Measurements from ENCODE around the gene FHIT.

Gene FHIT

DNA sequence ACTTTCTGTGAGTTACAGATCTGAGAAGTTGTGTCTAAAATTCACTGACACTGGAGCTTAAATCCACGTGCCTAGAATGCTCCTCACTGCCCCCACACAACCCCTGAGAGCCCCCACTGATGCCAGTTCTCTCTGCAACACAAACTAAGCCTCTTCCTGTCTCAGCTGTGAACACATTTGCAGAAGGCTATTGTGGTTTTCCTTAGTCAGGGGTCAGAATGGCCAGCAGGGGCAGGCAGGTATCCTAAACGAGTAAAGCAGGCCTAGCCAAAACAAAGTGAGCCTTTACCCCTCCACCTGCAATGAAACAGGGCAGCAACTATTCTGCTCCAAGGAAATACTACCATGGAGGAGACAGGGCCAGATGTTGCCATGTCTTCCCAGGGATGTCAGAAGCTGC, 78.6 kb downstream of the FHIT start:
- no peak for DNase-seq (ENCODE audit: low read depth in 2 of 2, low spot score in 1 of 2)

DNA sequence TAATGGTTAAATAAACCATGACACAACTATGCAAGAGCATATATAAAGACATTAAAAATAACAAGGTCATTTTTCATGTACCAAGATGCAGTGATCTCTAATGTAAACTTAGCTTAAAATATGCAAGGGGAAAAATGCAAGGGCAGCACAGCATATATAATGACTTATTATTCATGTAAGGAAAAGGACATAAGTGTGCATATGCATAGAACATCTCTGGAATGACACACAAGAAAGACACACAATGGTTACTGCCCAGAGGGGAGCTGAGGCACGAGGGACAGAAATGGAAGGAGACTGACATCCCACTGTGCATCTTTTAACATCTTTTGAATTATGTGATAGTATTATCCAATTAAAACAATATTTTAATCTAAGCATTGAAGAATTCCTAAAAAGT, 79.0 kb downstream of the FHIT start:
- no peak for DNase-seq (ENCODE audit: low read depth in 2 of 2, low spot score in 1 of 2)

DNA sequence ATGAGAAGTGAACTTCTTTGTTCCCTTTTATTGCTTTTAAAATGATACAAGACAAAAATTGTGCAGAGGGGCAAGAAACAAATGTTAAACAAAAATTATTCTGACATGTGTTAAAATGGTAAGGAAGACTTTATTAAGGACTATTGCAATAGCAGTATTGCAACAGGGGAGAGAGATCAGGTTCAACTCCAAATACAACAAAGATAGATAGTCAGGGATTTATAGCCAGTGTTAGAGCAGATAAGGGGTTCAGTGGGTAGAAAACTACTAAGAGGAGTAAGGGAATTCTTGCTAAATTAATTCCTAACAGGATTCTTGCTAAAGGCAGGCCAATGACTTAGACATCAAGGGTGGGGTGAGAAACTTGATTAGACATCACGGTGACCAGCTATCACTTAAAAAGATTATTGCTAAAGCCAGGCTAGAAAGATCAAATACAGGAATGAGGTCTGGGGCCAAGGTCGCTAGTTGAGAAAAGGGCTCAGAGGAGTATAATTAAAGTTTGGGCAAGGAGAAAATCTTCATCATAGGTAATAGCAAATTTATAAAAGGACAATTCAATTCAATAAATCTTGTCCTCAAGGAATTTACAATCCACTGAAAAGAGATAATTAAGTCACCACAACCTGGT, 81.5 kb downstream of the FHIT start:
- DNase-seq (ENCODE audit: low read depth in 2 of 2, low spot score in 1 of 2), result no peak

DNA sequence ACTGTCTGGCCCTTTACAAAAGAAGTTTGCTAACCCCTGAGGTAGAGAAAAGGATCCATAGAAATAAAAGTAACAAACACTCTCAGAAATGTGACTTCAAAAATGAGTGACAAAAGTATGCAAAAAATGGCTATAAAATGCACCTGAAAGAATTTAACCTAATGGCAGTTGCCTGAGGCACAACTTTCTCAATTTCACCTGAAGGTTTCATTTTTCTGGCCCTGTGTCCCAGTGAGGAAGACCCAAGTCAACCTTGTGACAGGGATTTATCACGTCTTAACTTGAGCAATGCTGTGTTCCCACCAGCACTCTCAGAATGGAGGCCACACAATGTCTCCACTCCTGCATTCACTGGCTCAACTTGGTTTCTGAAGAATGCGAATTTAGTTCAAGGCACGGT, 83.0 kb downstream of the FHIT start:
- DNase-seq (ENCODE audit: low read depth in 2 of 2, low spot score in 1 of 2), result no peak

DNA sequence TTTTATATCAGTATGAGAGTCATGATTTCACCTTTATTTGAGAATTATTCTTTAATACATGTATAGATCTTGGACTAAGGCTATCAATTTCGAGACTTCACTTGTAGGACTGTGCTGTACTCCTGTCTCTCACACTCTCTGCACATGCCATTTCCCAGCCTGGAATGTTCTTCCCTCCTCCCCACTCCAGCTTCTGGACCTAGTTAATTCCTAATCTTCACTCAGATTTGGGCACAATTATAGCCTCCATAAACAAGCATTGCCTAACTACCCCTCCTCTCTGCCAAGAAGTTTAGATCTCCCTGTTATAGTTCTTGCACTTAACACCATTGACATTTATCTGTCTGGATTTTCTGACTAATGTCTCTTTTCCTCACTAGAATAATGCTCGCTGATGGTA, 88.3 kb downstream of the FHIT start:
- no peak for DNase-seq (ENCODE audit: low read depth in 2 of 2, low spot score in 1 of 2)

DNA sequence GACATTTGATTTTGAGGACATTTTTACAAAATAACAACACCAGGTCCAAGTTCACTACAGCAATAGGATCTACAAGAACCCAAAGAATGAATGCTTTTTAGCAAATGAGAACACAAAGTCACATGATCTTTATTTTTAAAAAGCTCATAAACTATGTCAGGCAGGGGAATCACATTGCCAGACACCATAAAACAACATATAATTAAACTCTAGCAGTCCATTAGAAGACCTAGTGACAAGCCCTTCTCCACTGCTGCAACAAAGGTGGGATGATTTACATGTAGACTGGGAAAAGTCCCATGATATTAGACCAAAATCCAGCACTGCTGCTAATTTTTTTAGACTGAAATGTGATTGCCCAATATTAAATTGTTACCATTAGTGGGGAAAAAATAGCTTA, 92.6 kb downstream of the FHIT start:
- DNase-seq (ENCODE audit: low read depth in 2 of 2, low spot score in 1 of 2), result no peak

DNA sequence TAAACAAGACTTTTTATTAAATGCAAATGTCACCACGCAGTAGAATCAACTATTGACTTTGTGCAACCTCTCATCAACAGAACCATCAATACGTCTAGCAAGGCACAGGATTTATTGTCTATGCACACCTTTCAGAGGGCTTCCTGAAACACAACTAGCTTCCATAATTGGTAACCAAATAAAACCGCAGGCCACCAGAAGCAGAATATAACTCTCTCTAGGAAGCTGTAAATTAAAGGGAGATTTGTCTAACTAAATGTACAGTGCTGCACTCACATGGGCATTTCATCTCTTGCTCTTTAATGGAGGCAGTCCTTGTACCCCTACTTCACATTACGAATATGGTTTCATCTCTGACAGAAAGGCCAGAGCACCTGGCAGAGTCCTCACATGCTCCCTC, 93.0 kb downstream of the FHIT start:
- DNase-seq (ENCODE audit: low read depth in 2 of 2, low spot score in 1 of 2), result no peak

DNA sequence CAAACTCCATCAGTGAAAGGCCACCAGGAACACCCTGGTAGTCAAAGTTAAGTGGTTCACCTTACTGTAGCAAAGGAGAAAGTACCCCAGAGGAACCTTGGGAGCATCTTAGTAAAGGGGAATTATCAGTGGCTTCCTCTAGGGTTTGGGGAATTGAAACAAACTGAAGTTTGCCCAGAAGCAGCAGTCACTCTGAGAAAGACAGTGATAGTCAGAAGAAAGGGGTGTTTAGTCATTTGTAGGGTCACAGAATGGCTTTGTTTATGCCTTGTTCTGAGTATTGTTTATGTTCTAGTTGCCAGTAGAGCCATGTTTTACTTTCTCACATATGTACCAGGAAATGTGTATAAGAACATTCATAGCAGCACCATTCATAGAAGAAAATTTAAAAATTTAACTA, 93.8 kb downstream of the FHIT start:
- DNase-seq (ENCODE audit: low read depth in 2 of 2, low spot score in 1 of 2), result no peak

DNA sequence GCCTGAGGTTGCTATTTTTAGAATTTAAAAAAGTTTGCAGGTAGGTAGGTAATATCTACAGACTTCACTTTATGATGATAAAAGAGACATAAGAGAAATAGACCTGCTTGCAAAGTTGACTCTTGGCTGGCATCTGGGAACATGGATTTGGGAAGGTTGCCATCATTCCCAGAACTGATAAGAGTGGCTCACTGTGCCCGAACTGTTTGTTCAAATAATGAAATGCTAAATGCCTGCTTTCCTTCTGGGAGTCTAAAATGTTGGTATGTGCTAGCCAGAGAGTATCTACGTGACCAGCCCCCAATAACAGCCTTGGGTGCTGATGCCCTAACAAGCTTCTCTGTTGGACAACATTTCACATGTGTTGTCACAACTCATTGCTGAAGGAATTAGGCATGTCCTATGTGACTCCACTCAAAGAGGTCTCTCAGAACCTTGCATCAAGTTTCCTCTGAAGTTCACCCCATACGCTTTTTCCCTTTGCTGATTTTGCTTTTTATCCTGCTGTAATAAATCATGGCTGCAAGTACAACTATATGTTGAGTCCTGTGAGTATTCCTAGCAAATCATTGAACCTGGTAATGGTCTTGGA, 95.5 kb downstream of the FHIT start:
- DNase-seq (ENCODE audit: low read depth in 2 of 2, low spot score in 1 of 2), result no peak

DNA sequence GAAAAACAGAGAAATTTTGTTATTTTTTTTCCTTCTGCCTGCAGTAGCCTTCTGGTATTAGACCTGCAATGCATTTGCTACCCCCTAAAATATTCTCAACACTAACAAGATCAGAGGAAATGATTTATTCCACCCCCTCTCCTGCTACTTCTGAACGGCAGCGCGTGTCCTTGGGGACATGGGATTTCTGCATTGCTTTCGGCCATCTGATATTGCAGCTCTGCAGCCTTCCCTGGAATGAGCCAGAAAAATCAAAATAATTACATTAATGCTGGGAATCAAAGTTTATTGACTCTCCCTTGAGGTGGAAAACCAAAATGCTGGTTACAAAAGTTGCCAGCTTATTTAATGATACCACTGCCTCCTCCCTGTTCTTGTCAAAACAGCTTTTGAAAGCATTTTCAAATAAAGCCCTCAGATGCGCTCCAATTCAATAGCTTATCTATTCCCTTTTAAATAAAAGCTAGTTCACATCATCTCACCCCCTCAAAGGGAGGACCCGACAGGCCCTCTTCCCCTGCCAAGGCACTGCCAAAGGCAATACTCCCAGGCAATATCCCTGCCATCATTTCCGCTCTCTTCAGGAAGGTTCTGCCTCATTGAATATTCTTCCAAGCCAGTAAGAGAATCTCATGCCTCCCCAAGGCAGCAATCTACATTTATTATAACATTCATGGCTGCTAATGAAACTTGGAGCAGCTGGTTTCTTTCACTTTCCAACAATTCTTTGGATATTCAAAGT, 96.6 kb downstream of the FHIT start:
- DNase-seq (ENCODE audit: low read depth in 2 of 2, low spot score in 1 of 2), result no peak

DNA sequence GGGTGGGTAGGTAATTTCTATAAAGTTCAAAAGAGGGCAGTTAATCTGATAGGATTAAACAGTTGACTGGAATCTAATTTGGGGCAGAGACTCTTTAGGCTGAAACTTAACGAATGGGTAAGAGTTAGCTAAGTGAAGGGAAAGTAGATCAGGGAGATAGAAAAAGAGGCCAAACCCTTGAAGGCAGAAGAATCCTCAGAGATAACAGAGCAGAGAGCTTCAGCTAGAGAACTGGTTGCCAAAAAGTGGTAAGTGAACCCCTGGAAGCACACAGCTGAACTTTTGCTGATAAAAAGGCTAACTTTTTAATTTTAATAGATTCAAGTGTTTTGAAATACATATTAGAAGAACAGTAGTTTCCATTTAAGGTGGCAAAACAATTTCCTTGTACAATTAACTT, 99.2 kb downstream of the FHIT start:
- DNase-seq (ENCODE audit: low read depth in 2 of 2, low spot score in 1 of 2), result no peak

DNA sequence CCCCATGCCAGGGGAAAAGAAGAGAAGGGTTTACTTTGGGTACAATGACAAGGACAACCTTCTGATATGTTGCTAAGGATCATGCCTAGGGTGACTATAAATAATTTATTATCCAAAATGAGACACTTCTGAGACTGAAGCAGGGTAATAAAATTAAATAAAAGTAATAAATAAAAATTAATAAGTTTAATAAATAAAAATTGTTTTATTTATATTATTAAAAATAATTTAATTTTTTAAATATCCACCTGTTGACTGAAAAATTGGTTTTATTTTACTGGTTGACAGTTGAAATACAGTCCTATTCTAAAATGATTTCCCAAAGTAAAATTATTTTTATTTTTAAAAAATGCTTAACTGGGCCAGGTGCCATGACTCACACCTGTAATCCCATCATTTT, 102.0 kb downstream of the FHIT start:
- DNase-seq (ENCODE audit: low read depth in 2 of 2, low spot score in 1 of 2), result no peak

DNA sequence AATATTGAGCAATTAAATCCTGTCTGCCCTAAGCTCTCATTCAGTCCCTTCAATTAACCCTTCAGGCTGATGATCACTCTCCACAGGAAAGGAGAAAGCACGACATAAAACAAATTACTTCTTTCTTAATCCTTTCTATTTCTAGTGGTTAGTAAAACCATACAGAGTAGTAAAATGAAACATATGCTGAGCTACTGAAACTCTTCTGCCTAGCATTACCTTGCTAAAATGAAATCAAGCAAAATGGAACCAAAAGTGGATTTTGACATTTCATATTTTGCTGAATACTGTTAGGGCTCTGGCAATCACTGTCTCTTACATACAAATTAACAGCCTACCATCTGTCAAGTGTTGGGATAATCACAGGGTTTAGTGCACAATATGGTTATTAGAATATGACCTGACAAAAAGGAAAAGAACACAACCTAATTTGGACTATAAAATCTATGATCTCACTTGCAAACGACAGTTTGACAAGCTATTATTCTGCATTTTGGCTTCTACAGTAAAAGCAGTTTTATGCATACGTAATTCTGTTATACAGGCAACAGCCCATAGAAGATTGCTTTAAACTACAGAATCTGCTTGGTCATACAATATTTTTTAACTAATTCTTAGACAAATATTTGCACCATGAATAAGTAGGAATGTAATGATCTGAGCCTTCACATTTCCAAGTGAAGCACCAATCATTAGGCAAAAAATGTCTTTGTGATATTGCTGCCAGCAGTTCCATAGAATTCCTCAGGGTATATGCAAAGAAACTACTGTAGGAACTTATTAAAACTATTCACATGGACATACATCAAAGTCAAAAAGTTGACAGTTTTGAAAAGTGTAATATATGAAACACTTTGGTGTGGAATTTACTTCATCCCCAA, 105.0 kb downstream of the FHIT start:
- DNase-seq (ENCODE audit: low read depth in 2 of 2, low spot score in 1 of 2), result no peak

DNA sequence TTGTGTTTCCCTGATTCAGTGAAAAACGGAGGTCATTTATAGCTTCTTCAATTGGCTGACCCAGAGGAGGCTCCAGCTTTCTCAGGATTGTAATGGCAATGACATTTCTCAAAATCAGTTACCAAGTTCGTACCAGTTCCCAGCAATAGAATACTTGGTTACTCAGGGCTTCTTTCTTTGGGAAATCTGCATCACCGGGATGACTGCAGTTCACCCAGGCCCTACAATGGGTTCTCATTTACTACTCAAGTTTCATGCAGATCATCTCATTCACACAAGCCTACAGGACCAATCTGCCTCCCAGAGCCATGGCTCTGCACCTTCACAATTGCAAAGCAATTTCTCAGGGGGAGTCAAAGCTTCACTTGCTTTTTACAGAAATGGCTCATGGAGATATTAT, 109.6 kb downstream of the FHIT start:
- no peak for DNase-seq (ENCODE audit: low read depth in 2 of 2, low spot score in 1 of 2)

DNA sequence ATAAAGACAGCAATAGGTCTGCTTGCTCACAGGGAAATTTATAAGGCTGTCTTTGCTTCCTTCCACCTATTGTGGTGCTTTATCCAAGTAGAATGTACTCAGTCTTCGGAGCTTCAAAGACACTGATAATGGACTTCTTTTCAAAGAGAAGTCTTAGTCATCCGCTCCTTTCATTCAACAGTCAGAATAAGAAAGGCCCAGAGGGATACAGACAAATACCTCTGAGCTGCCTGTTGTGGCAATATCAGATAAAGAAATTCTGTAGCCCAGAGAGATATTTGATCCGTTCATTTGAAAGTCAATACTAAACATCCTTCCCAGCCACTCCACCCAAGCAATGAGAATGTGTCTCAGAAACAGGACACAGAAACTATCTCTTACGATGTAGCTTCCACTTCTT, 110.0 kb downstream of the FHIT start:
- DNase-seq (ENCODE audit: low read depth in 2 of 2, low spot score in 1 of 2), result no peak

DNA sequence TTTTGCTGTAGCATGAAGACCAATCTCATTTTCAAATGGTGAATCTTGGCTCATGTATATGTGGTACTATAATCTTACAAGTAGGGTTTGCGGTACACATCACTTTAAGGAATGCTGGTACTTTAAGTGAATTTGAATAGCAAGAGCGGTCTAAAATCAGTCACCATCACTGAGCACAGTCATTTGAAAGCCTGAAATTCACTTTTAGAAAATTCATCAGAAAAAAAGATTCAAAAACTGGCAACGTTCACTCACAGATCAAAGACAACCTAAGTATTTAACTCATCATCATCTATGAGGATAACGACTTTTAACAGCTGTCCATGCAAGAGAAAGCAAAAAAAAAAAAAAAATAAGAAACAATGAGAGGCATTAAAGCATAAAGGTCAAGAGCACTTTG, 111.6 kb downstream of the FHIT start:
- DNase-seq (ENCODE audit: low read depth in 2 of 2, low spot score in 1 of 2), result no peak

DNA sequence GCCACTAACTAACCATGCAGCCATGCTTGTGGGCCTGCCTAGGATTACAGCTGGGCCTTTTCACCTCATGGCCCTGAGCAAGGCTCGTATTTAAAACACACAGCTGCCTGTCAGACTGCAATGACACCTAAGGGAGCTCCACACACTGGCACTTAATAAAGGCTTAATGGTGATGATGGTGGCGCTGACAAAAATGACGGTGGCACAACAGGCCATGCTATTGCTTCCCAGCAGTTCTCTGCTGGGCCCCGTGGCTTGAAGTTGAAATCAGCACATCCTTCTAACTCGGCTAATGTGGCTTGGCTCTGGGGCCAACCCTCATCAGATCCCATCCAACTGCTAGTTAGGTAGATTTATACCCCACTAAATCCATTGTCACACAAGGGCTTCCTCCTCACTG, 112.9 kb downstream of the FHIT start:
- DNase-seq (ENCODE audit: low read depth in 2 of 2, low spot score in 1 of 2), result no peak

DNA sequence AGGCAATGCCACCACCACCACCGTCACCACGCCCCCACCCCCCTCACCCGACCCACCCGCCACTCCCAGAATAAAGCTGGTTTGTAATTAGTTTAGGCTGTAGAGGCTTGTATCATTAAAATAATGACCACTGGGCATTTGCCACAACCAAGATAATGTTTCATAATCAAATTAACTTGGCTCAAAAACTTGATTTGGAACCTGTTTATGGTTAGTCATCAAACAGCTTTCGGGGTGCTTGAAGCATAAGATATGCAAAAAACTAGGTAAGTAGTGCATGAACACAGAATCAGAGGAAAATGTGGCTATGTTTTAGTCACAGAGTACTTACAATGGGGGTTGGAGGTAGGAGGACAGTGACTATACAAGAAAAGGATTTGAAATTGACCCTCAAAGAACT, 115.1 kb downstream of the FHIT start:
- DNase-seq (ENCODE audit: low read depth in 2 of 2, low spot score in 1 of 2), result no peak

DNA sequence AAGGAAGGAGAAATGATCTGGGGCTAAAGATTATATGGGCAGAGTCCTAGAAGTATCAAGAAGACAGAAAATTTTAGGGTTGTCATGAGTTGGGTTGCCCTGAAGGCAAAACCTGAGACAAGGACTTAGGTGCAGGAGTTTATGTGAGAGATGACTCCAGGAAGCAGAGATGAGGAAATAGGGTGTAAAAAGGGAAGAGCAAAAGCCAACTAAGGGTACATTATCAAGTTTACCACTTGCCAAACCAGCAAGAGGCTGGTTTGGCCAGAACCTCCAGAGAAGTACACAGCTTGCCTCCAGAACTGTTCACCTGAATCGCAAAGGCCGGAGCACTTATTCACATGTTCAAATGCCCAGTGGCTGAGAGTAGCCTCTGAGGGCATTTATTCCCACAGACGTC, 116.7 kb downstream of the FHIT start:
- no peak for DNase-seq (ENCODE audit: low read depth in 2 of 2, low spot score in 1 of 2)

DNA sequence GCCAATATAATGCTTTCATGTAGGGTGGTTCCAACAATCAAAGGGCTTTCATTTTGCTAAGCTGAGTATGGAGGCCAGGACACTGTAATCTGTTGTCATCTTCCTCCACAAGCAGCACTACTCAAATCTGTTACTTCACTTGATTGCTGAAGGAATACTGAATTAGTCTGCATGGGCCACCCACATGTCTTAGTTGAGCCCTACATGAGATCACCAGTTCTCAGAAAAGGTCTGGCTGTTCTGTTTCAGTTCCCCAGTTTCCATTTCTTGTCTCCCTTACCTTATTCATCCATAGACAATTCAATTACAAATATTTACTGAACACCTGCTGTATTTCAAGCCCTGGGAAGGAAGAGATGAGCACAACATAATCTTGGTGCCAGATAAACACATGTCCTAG, 119.2 kb downstream of the FHIT start:
- no peak for DNase-seq (ENCODE audit: low read depth in 2 of 2, low spot score in 1 of 2)

DNA sequence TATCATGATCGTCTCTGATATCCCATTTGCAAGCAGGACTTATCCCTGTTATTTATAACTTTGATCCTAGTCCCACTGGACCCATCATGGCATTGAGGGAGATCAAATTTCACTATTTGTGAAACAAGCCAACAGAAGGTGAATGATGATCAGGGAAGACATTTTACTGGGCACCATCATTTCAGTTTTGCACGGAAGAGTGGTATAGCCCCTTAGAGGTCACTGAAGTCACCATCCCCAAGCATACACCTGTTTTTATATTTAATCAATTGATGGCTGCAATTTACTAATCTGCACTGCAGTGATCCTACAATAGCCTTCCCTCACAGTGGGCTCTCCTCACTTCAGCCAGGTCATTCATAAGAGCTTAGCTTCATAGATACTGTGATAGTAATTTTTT, 132.4 kb downstream of the FHIT start:
- no peak for DNase-seq (ENCODE audit: low read depth in 2 of 2, low spot score in 1 of 2)

Data from stimulated activated CD8-positive, alpha-beta memory T cell treated with anti-CD3 and anti-CD28 coated beads, Interleukin-4, amount 100 ng/mL, for 1 hour (primary cell).